ENCODE results near the gene PF4V1.

PF4V1 gene

GRCh38 chr4:73847526-73848182 lies 5.4 kb upstream of the PF4V1 start:
- no peak for DNase-seq (ENCODE audit: low spot score)

DNA sequence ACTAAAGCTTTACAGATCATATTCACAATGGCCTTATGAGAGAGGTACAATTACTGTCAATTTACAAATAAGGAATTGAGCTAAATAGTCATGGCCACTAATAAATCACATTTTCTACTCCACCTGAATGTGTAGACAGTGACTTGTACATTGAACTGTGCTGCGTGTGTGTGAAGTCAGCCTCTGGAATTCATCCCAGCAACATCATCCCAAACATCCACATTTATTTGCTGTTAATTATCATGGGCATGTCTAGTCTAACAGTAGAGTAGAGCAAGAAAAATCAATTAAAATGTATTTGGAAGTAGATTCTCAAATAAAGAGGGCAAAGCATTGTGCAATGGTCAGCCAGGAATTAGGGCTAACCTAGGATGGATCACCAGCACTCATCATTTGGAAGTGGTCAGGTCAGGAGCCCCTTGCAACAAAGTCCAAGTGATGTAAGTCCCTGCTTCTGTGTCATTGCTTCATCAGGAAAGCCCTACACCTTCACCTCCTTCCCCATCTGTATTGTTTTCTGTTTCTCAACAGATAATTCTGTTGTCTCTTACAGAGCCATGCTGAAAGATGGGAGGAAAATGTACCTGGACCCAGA lies 4.8 kb upstream of the PF4V1 start:
- DNase-seq (ENCODE audit: low spot score), result no peak

GRCh38 chr4:73850261-73850970 lies 2.7 kb upstream of the PF4V1 start:
- no peak for DNase-seq (ENCODE audit: low spot score)

- no peak for DNase-seq (ENCODE audit: low spot score)
Observed at GRCh38 chr4:73851293-73851692, 1.8 kb upstream of the PF4V1 start.

GRCh38 chr4:73852771-73853170 lies 325 bp upstream of the PF4V1 start:
- no peak for DNase-seq (ENCODE audit: low spot score)

GRCh38 chr4:73853718-73854473 lies 800 bp downstream of the PF4V1 start:
- no peak for DNase-seq (ENCODE audit: low spot score)

DNA sequence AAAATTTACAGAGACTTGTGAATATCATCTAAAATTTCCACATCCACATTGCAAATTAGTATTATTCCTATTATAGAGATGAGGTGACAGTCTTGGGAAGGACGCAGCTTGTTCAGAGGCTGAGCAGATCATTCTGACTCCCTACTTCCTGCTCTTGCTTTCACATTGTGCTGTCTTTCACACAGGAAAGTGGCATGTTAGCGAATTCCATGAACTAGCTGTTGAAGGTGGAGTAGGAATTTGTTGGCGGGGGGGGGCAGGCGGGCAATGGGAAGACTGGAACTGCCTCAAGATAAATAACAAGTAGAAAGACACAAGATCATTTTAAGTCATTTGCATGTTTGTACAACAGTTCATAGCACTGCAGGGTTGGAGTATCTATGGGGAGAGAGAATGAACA lies 2.3 kb downstream of the PF4V1 start:
- DNase-seq (ENCODE audit: low spot score), result no peak

DNA sequence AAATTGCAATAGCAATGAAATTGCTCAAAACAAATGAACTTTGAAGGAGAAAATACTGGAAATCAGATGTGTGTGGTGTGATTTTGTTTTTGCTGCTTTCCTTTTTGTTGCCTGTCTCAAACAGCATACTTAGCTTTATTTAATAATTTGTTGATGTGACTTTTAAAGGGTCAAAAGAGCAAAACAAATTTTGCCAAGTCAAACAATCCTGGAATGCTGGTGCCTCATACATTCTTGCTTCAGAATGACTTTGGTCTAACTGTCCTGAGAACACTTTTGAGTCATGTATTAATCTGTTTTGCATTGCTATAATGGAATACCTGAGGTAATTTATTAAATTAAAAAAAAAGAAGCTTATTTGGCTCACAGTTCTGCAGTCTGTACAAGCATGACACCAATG lies 3.4 kb downstream of the PF4V1 start:
- no peak for DNase-seq (ENCODE audit: low spot score)

GRCh38 chr4:73859614-73860088 lies 6.6 kb downstream of the PF4V1 start:
- DNase-seq (ENCODE audit: low spot score), result no peak

DNA sequence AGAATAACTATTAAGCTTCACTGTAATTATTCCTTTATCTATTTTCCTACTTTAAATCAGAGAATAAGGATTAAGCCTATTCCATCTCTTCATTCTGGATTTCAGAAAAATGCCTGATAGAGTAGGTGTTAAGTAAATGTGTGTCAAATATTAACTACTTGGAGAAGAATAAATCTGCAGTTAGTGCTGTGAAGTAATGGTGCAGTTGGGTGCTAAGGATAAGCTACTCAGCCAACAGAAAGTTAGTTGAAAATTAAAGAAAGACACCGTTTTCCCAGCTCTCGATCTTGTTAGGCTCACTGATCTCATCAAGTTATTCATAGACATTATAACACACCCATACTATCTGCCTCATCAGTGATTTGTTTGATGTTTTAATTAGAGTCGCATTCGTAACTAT lies 7.1 kb downstream of the PF4V1 start:
- no peak for DNase-seq (ENCODE audit: low spot score)

DNA sequence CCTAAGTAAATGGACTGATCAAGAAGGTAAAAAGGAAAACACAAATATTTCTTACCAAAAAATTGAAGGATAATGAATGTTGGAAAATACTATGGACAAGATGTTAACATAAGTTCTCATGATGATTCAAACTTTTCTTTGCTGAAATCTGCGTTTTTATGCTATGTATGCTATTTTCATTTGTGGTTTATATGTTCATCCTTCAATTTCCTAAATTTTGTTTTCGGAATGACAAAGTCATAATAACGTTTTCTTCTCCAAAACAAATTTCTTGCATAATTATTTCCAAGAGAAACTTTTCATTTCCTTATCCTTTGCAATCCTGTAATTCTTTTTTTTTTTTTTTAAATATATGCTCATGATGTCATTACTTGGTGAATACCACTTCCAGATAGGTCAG lies 7.8 kb downstream of the PF4V1 start:
- DNase-seq (ENCODE audit: low spot score), result no peak

- DNase-seq (ENCODE audit: low spot score), result no peak
Observed at GRCh38 chr4:73862322-73862721, 9.2 kb downstream of the PF4V1 start.

DNA sequence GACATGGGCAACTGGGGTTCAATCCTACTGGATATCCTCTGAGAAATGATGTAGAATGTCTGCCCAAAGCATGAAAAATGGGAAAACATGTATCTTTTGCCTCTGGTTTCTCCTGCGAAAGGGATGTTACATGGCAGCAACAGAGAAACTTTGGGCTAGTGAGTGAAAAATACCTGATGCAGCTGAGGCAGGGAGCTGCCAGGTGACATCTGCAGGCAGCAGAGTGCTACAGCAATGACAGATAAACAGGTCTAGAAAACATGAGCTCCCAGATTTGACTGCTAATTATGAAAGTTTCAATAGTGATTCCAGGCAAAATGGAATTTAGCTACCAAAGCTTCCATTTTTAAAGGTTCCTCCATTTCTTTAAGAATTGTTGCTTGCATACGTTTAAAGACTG lies 11.3 kb downstream of the PF4V1 start:
- DNase-seq (ENCODE audit: low spot score), result no peak

DNA sequence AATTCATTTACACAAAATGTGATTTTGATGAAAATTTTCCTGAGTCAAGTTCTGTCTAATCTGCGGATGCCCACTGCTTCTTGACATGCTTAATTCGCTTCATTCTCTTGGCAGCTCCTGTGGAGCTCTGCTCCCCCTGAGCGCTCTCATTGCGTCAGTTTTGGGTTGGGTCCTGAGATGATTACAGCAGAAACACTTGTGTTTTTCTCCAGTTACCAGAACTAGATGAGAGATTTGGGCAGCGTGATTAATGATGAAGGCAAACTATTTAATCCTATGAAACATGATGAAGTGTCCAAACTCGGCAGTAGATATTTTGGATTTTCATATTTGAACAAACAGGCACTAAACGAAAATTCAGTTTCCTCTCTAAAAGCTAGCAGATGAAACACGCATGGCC lies 11.9 kb downstream of the PF4V1 start:
- DNase-seq (ENCODE audit: low spot score), result no peak

DNA sequence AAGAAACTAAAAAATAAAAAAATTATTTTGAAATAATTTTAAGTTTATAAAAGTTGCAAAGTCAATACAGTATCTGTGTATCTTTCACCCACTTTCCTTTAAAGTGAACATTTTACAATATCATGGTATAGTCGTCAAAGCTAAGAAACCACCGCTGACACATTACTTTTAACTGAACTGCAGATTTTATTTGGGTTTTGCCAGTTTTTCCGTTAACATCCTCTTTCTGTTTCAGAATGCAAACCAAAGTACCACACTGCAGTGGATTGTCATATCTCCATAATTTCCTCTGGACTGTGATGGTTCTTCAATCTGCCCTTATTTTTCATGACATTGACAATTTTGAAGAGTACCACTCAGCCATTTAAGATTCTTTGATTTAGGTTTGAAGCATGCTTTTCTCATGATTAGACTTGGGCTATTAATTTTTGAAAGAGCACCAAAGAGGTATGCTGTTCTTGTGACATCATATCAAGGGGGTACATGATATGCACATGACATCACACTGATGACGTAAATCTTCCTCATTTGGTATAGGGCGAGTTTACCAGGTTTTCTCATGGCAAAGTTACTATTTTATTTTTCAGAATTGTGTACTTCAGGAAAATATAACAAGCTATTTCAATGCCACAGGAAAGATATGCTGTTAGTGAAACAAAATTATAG lies 12.5 kb downstream of the PF4V1 start:
- DNase-seq (ENCODE audit: low spot score), result no peak

- DNase-seq (ENCODE audit: low spot score), result no peak
Observed at GRCh38 chr4:73866246-73866645, 13.2 kb downstream of the PF4V1 start.

- DNase-seq (ENCODE audit: low spot score), result no peak
Observed at GRCh38 chr4:73867783-73868182, 14.7 kb downstream of the PF4V1 start.

DNA sequence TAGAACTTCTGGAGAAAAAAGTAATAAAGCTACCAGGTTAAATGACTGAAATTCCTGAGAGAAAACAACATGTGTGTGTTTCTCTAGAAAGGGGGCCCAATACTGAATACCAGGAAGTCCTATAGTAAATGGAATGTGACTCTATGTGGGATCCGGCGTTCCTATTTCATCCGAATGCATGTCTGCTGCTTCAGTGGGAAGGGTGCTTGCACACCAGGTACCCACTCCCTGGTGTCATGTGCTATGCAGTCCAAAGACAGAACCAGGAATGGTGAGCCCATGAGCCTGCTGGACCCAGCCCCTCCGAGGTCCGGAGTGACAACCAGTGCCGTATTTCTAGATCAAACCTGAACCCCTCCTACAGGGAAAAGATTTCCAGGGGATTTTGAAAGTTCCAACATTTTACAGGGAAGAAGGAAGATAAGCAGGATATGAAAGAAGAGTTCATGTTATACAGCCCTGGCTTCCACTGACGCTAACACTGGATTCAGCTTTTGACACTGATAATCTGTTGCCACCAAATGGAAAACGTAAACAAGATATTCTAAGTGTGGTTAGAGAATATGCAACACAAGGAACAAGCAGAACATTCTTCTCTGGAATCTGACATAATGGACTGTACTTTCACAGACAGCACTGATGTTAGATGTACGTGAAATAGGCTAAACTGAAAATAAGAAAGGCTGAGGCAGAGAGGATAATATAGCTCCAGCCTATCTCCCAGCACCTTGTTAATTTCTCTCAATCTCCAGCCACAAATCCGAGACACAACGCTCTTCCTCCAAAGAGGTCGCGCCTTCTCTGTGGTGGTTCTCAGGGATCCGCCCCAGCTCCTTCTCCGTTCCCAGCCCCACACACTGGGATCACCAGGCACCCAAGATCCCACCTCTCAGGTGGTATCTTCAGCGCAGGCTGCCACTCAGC lies 15.4 kb downstream of the PF4V1 start:
- no peak for DNase-seq (ENCODE audit: low spot score)

- DNase-seq (ENCODE audit: low spot score), result no peak
Observed at GRCh38 chr4:73869130-73870055, 16.3 kb downstream of the PF4V1 start, which contains the start of gene CXCL1. CXCL1 (plus strand) TSS chr4:73869393; CDS start chr4:73869471, 78 bp downstream.

- DNase-seq (ENCODE audit: low spot score), result no peak
Observed at GRCh38 chr4:73870260-73870659, 17.2 kb downstream of the PF4V1 start.

All from CD4-positive, alpha-beta T cell treated with Interleukin-2 at 100 ng/mL for 4 hours (primary cell).